Heart right ventricle (tissue), 16 donors: ENCODE measurements around the gene IGF2BP3. TPM values are rescaled to one million over a fixed set of nuclear protein-coding genes. Genes with fewer than 3 reads are reported as not detected.

Experiments
- ATAC-seq, 8 donors: fragments of 200-7000 bp; cut with Tn5 transposase; one replicate each; pipeline ENCODE4 v1.9.1; 2020; ENCODE audit warnings: mild to moderate bottlenecking in 8 of 8, moderate library complexity in 8 of 8, moderate number of reproducible peaks in 1 of 8
- DNase-seq, 2 donors: peaks; one replicate each; pipeline ENCODE4 v3.0.0-alpha.2; 2020
- H3K27ac ChIP-seq, 10 donors: fragments of 200-600 bp; sonication (generic) in 2 of 10; one replicate each; pipeline versions ENCODE4 v1.5.0 to v1.8.0; 2020 to 2022; ENCODE audit warnings: mild to moderate bottlenecking in 3 of 10
- H3K27me3 ChIP-seq, 7 donors: fragments of 200-600 bp; one replicate each; pipeline ENCODE4 v1.8.0; 2021 to 2022; ENCODE audit warnings: mild to moderate bottlenecking in 2 of 7
- H3K36me3 ChIP-seq, 9 donors: fragments of 200-600 bp; sonication (generic) in 1 of 9; one replicate each; pipeline versions ENCODE4 v1.5.0 to v1.8.0; 2020 to 2022; ENCODE audit warnings: mild to moderate bottlenecking in 2 of 9
- H3K4me1 ChIP-seq, 9 donors: fragments of 200-600 bp; sonication (generic) in 1 of 9; one replicate each; pipeline versions ENCODE4 v1.5.0 to v1.8.0; 2020 to 2022; ENCODE audit warnings: mild to moderate bottlenecking in 4 of 9
- H3K4me3 ChIP-seq, 10 donors: fragments of 200-600 bp; sonication (generic) in 2 of 10; one replicate each; pipeline versions ENCODE4 v1.5.0 to v1.8.0; 2020 to 2022; ENCODE audit warnings: mild to moderate bottlenecking in 7 of 10, moderate library complexity in 2 of 10
- H3K9me3 ChIP-seq, 11 donors: fragments of 200-600 bp in 10 of 11; sonication (generic) in 2 of 11; one replicate each; pipeline versions ENCODE4 v1.5.0 to v1.8.0; 2013 to 2022; ENCODE audit warnings: mild to moderate bottlenecking in 2 of 11, control low read depth in 1 of 11, moderate library complexity in 1 of 11
- CTCF ChIP-seq, 9 donors: fragments of 200-600 bp; sonication (generic) in 2 of 9; IDR thresholded peaks; one replicate each; pipeline versions ENCODE4 v1.5.0 to v1.8.0; 2021 to 2022; ENCODE audit warnings: antibody characterized with exemption in 9 of 9, mild to moderate bottlenecking in 5 of 9, moderate library complexity in 1 of 9
- WGBS, 2 donors: extraction: QIAGEN DNeasy Blood & Tissue Kit; methylation state at CpG; one replicate each; pipeline ENCODE4 v1.1.7; 2013; ENCODE audit warnings: inconsistent platforms in 1 of 2; 5-methylcytosine and 5-hydroxymethylcytosine counted together
- intact Hi-C, 10 donors: fragments of 100-400 bp; cut with DNase I; formaldehyde crosslinking; loops; one replicate each; pipeline versions ENCODE4 v1.11.1 to v1.14.2; 2022
- polyA plus RNA-seq, 2 donors: library from polyadenylated mRNA; stranded (reverse); fragments of 200-250 nt; gene quantifications; one replicate each; pipeline ENCODE4 v1.2.3, GENCODE V29; 2013
- total RNA-seq, 10 donors: library from RNA; stranded (reverse); fragmentation: NEBNext Ultra II Directional in 3 of 10; extraction: Animal tissue kit (Norgen Biotek cat#: 25700) in 3 of 10; gene quantifications; one replicate each; pipeline versions ENCODE4 v1.2.1 to v1.2.4, GENCODE V29; 2021 to 2023
- donor health status: Arrhythmogenic right ventricular cardiomyopathy.
- donor health status: ischemic (EF 13 %, LVEDD 7.1; RV severe dilation, severe dysfunction).
- donor health status: healthy with polysubstance abuse.
- donor health status: DM: no; HTN: yes; CAD: no.
- donor health status: DM: no; HTN: no; CAD: no.
- donor health status: ischemic (EF 25% LVEDD 6.9; RV normal size, moderate dysfunction).
- donor health status: ischemic (EF 25% LVEDD 5.7; RV mildly dilated, moderate dysfunction).
- donor health status: healthy.
- donor health status: DM: yes; HTN: yes; CAD: no.
- donor health status: Ischemic cardiomyopathy.
- donor health status: ischemic (EF 35%, LVEDD 5.7; RV mildly dilated, moderate dysfunction).
- donor health status: nonischemic (EF 11% LVEDD 7.7; RV severe dilation, severe dysfunction).
- donor health status: DM: yes; HTN: yes; CAD: no.
- donor health status: PGD.
- donor health status: ischemic (EF 29% LVEDD 5.4; RV normal size, mild dysfunction).
- donor health status: nonischemic (EF 23%, LVEDD 6.1; RV moderate dilation, normal function).

The IGF2BP3 gene
- total and polyA plus RNA-seq, 12 donors, result 0.16 to 0.60 (median 0.34) TPM; not detected in 8

DNA sequence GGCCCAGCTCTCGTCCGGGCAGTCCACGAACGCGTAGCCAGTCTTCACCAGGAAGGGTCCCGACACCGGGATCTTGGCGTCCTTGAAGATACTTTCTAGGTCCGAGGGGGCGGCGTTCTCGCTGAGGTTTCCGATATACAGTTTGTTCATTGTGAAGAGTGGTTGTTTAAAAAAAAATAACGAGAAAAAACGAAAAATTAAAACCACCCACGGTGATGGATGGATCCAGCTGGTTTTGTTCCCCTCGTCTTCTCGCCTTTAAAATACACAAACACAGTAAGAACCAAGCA is 385 bp downstream of the IGF2BP3 start:
- TF ChIP-seq CTCF (IDR thresholded peaks at IDR 0.05), result no peak
- no peaks in the 10 kb centered on the region for H3K36me3 ChIP-seq
- H3K4me3 ChIP-seq, result peak overlapping the region in 7 of 10 donors; percentile 8 to 45 (median 32)
- DNase-seq (no peak), ATAC-seq (no peak)
- H3K27me3 ChIP-seq, result peaks cover 55 to 100% (median 100%) of the 10 kb centered on the region in 7 donors
- no peaks in the 10 kb centered on the region for H3K9me3 ChIP-seq
- 5 to 6% methylated on average over 18 of the region's 18 CpGs for WGBS, 2 donors
- no peak overlapping the region for H3K27ac ChIP-seq
- intact Hi-C loops, result no loop called here
- H3K4me1 ChIP-seq, result peaks cover 11 to 62% (median 48%) of the 10 kb centered on the region in 9 donors

- WGBS, 2 donors, result 2% methylated on average over 74 to 91 of the region's 91 CpGs
- intact Hi-C loops, result no loop called here
- Histone ChIP-seq H3K27me3 (peaks cover 50 to 100% (median 100%) of the 10 kb centered on the region in 7 donors), H3K36me3 (no peaks in the 10 kb centered on the region), H3K9me3 (no peaks in the 10 kb centered on the region), H3K4me3 (peak overlapping the region in 9 of 10 donors; percentile 8 to 45 (median 32)), H3K27ac (no peak overlapping the region), H3K4me1 (peaks cover 11 to 56% (median 43%) of the 10 kb centered on the region in 9 donors)
- ATAC-seq (peak in 5 of 8 donors; percentile 7 to 64 (median 25)), DNase-seq (no peak)
- TF ChIP-seq CTCF (IDR thresholded peaks at IDR 0.05), result no peak
Measured at GRCh38 chr7:23469150-23469960, 936 bp downstream of the IGF2BP3 start.

DNA sequence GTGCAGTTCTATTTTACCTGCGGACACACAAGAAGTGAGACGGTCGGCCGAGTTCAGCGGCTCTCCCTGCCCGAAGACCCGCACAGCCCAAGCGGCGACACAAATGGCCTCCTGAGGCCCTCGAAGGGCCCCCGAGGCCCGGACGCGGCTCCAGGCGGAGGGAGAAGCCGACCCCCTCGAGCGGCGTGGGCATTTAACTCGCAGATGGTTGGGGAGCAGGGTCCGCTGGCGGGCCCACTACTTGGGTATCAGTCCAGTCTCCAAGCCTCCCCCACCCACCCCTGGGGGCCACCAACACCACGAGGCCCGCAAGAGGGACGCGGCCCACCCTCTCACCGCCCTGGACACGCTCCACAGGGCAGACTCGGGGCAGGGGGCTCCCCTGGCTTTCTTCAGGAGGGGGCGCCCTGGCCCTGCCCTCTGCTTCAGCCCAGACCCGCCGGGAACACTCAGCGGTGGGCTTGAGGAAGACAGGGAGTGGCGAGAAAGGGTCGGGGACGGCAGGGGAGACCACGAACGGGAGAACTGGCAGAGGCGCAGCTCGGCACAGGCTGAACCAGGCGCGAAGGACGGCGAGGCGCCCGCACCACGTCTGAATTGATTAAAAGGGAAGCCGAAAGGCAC is 1.7 kb downstream of the IGF2BP3 start:
- intact Hi-C loops, result no loop called here
- H3K36me3 ChIP-seq, result no peaks in the 10 kb centered on the region
- peaks cover 43 to 100% (median 100%) of the 10 kb centered on the region in 7 donors for H3K27me3 ChIP-seq
- no peaks in the 10 kb centered on the region for H3K9me3 ChIP-seq
- peak overlapping the region in 9 of 10 donors; percentile 8 to 45 (median 32) for H3K4me3 ChIP-seq
- no peak overlapping the region for H3K27ac ChIP-seq
- ATAC-seq (peak in 6 of 8 donors; percentile 7 to 68 (median 20)), DNase-seq (no peak)
- WGBS, 2 donors, result 6 to 7% methylated on average over 48 of the region's 48 CpGs
- H3K4me1 ChIP-seq, result peaks cover 11 to 49% (median 37%) of the 10 kb centered on the region in 9 donors
- TF ChIP-seq CTCF (IDR thresholded peaks at IDR 0.05), result no peak

- DNase-seq, result no peak
- no peaks in the 10 kb centered on the region for H3K9me3 ChIP-seq
- H3K27ac ChIP-seq, result no peak overlapping the region
- WGBS, 2 donors, result 5 to 7% methylated on average over 32 of the region's 32 CpGs
- peaks cover 38 to 100% (median 100%) of the 10 kb centered on the region in 7 donors for H3K27me3 ChIP-seq
- peaks cover 11 to 46% (median 37%) of the 10 kb centered on the region in 9 donors for H3K4me1 ChIP-seq
- peak overlapping the region in 3 of 10 donors; percentile 1 to 44 (median 8) for H3K4me3 ChIP-seq
- no peaks in the 10 kb centered on the region for H3K36me3 ChIP-seq
- intact Hi-C loops, result no loop called here
- peak in 2 of 8 donors; percentile 16 to 18 for ATAC-seq
- TF ChIP-seq CTCF (IDR thresholded peaks at IDR 0.05), result no peak
Measured at GRCh38 chr7:23467806-23468525, 2.3 kb downstream of the IGF2BP3 start.
